HG02970 (cell line): ENCODE measurements around the gene MSX2.

Source experiments
- ATAC-seq: cut with Tn5 transposase; IDR thresholded peaks from one replicate; pipeline ENCODE4 v1.9.1; 2021; ENCODE audit warnings: mild to moderate bottlenecking, moderate library complexity, moderate number of reproducible peaks; ENCODE audit not compliant: unreplicated experiment, low FRiP score

The MSX2 gene

GRCh38 chr5:174724484-174725260, at the start of gene MSX2:
MSX2 (plus strand) TSS chr5:174724582; CDS start chr5:174724660, 78 bp downstream.
- no peak for ATAC-seq

GRCh38 chr5:174675110-174675509, 49.3 kb upstream of the MSX2 start:
- ATAC-seq: no peak

DNA sequence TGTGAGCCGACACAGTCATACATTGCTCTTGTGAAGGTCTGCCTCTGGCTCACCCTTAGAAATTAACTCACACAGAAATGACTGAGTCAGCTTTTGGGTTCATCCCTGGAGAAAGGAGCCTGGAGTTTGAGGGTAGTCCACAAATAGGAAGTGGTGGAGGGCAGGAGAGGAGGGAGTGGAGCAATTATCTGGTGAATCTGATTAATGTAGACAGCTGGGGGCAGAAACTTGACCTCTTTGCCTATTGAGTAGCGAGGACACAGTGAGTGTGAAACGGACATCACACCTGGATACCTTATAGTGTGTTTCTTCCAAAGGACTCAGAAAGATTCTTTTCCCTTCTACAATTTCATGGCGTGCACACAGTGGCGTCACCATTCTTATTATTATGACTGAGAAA, 48.5 kb upstream of the MSX2 start:
- ATAC-seq: no peak

DNA sequence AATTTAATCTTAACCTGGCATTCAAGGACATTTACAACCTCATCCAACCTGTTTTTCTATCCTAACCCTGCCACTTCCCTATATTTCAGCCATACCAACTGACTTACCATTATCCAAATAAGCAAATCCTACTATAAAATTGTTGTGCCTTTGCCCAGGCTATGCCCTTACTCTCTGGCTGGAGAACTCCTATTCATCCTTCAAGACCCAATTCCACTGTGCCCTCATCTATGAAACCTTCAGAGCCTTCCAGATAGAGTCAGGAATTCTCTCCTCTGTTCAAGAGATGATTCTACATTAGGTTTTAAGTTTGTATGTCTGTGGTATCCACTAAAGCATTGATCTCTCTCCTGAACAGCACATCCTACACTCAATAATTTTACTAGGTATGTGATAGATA, 46.3 kb upstream of the MSX2 start:
- ATAC-seq: no peak

GRCh38 chr5:174680901-174681565, 43.3 kb upstream of the MSX2 start:
- no peak for ATAC-seq

GRCh38 chr5:174687503-174687902, 36.9 kb upstream of the MSX2 start:
- no peak for ATAC-seq

DNA sequence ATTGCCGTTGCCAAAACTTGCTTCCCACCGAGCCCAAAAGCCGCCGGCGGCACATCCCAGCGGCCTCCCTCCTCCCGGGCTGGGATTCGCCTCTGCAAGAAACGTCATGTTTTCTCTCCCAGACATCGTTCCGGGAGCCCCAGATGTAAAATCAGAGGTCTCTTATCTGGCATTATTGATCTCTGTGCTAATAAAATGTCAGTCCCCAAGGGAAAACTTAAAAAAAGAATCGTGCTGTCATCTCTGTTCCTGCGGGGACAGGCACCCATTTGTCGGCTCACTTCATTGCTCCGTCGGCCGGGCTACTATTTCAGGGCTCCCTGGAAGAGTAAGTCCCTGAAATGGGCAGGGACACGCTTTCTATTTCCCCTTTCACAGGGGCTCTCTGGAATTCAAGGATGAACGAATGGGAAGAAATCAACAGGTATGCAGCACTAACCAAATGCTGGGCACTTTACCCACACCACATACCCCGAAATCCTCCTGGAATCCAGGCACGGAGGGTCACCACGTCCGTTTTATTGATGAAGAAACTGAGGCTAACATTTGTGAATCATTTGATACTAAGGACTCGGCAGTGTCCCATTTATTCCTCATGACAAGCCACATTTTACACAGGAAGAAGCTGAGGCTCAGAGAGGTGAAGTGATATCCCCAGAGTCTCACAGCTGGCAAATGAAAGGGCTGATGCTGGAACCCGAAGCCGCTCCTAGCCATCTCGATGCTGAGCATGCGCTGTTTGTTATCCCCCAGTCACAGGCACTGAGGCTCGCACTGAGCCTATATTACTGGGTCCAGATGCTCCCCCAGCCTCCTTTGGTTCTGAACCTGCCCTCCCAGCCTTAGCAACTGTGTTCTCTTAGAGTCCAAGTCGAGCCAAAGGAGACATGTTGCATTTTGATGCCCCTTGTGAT, 35.7 kb upstream of the MSX2 start:
- ATAC-seq: no peak

GRCh38 chr5:174690271-174690670, 34.1 kb upstream of the MSX2 start:
- no peak for ATAC-seq

GRCh38 chr5:174692381-174692780, 32.0 kb upstream of the MSX2 start:
- no peak for ATAC-seq

DNA sequence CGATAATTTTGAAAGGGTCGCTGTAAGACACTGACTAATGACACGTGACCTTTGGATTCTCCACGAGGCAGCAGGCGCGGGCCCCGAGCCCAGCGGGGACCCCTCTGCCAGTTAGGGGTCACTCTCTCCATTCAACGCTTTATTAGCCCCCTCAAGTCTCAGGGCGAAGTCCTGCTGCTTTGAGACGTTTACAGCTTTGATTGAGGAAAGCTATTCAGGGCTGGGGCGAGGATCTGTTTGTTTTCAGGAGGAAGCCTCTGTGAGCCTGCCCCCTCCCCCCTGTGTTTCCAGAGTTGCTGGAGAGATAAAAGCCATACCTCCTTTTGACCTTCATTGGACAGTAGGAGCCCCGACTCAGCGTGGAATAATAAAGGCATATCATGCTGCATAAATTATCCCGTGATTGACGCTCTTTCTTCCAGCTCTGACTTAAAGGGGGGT, 31.4 kb upstream of the MSX2 start:
- ATAC-seq: no peak

- no peak for ATAC-seq
These were observed 30.5 kb upstream of the MSX2 start for GRCh38 chr5:174693697-174694385.

DNA sequence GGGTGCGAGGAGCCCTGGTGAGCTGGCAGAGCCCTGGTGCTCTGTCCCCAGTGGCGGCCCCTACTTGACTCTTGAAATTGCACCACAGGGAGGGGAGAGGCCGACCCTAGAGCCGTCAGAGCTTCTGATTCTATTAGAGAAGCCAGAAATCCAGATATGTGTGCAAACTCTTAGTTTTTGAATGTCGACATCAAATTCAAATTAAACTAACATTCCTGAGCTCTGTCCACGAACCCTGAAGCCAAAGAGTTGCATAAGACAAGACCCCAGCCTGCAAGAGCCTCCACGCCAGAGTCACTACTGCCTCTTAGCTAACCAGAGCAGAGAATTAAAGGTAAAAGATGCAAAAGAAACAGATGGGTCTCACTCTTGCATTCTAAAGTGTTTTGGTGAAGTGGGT, 29.8 kb upstream of the MSX2 start:
- ATAC-seq: no peak

DNA sequence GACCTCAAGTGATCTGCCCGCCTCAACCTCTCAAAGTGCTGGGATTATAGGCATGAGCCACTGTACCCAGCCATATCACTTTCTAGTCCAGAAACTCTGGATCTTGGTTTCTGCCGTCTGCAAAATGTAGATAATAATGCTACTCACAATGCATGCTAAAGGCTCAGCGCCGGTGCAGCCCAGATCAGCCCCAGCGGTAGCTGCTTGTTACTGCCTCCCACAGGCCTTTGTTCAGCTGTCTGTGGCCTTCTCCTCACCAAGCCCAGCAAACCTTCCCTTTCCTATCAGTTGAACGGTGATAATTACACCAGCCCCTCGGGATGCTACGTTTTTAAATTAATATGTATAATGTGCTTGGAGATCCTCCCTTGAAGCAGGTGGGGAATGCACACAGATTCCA, 26.2 kb upstream of the MSX2 start:
- no peak for ATAC-seq

GRCh38 chr5:174699131-174699530, 25.3 kb upstream of the MSX2 start:
- no peak for ATAC-seq

- no peak for ATAC-seq
These were observed 17.3 kb upstream of the MSX2 start for GRCh38 chr5:174706997-174707572.

- no peak for ATAC-seq
These were observed 16.7 kb upstream of the MSX2 start for GRCh38 chr5:174707671-174708070.

- ATAC-seq: no peak
These were observed 15.7 kb upstream of the MSX2 start for GRCh38 chr5:174708476-174709207.

DNA sequence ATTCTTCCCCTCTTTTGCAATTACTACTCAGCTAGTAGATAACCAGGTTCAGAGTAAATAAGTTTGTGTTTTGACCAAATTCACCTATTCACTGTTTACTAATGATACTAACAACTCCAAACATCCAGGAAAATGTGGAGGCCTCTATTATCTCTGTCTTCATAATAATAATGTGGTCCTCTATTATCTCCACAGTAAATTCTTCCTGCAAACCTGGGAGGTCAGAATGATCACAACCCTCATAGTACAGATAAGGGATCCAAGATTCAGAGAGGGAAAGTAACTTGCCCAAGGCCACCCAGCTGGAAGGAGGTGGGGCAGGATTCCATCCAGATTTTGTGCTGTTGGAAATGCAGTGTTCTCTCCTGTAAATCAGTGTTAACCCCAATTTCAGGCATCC, 9.6 kb upstream of the MSX2 start:
- no peak for ATAC-seq

GRCh38 chr5:174715804-174716203, 8.6 kb upstream of the MSX2 start:
- ATAC-seq: no peak
